Activated CD4-positive, alpha-beta T cell treated with anti-CD3 and anti-CD28 coated beads, Interleukin-2, amount 10 ng/mL, durations not matched to agents 24 days and 14 days (primary cell): ENCODE measurements around the gene RGPD8. TPM values are rescaled to one million over a fixed set of nuclear protein-coding genes. Genes with fewer than 3 reads are reported as not detected.

ENCODE experiments used
- DNase-seq: peaks from one replicate; pipeline ENCODE4 v3.0.0; 2022
- H3K27ac Mint-ChIP-seq: one replicate; pipeline ENCODE4 v1.8.0; 2022; ENCODE audit warnings: mild to moderate bottlenecking, mixed read lengths
- H3K27me3 Mint-ChIP-seq: one replicate; pipeline ENCODE4 v1.8.0; 2022; ENCODE audit warnings: mixed read lengths
- H3K36me3 Mint-ChIP-seq: one replicate; pipeline ENCODE4 v1.8.0; 2022; ENCODE audit warnings: low read depth, mild to moderate bottlenecking, mixed read lengths
- H3K4me1 Mint-ChIP-seq: one replicate; pipeline ENCODE4 v1.8.0; 2021; ENCODE audit warnings: mixed read lengths
- H3K4me3 Mint-ChIP-seq: one replicate; pipeline ENCODE4 v1.8.0; 2022; ENCODE audit warnings: mild to moderate bottlenecking, moderate library complexity, mixed read lengths
- H3K9me3 Mint-ChIP-seq: one replicate; pipeline ENCODE4 v1.8.0; 2021; ENCODE audit warnings: mixed read lengths
- intact Hi-C: fragments of 100-400 bp; cut with micrococcal nuclease; formaldehyde crosslinking; loops from one replicate; pipeline ENCODE4 v1.15.1; 2023
- total RNA-seq: library from RNA; stranded (reverse); gene quantifications from 2 replicates; pipeline ENCODE4 v1.2.3, GENCODE V29; 2022

The RGPD8 gene
- total RNA-seq, 1 donor from 2014 or later, result 15.6 TPM

GRCh38 chr2:112335600-112335999 lies 97.8 kb downstream of the RGPD8 start:
- no peaks in the 10 kb centered on the region for H3K27me3 Mint-ChIP-seq
- no peaks in the 10 kb centered on the region for H3K9me3 Mint-ChIP-seq
- no peak overlapping the region for H3K27ac Mint-ChIP-seq
- no peaks in the 10 kb centered on the region for H3K36me3 Mint-ChIP-seq
- H3K4me1 Mint-ChIP-seq, result no peaks in the 10 kb centered on the region
- no peak for DNase-seq
- no peak overlapping the region for H3K4me3 Mint-ChIP-seq
- intact Hi-C loops, result no loop called here

GRCh38 chr2:112332123-112332696 lies 101.2 kb downstream of the RGPD8 start:
- H3K4me3 Mint-ChIP-seq, result no peak overlapping the region
- no peak overlapping the region for H3K27ac Mint-ChIP-seq
- H3K4me1 Mint-ChIP-seq, result no peaks in the 10 kb centered on the region
- no peaks in the 10 kb centered on the region for H3K27me3 Mint-ChIP-seq
- intact Hi-C loops, result no loop called here
- no peak for DNase-seq
- peaks cover 8% of the 10 kb centered on the region for H3K36me3 Mint-ChIP-seq
- H3K9me3 Mint-ChIP-seq, result no peaks in the 10 kb centered on the region

- intact Hi-C loops, result no loop called here
- DNase-seq, result no peak
- H3K27me3 Mint-ChIP-seq, result no peaks in the 10 kb centered on the region
- H3K4me3 Mint-ChIP-seq, result no peak overlapping the region
- H3K27ac Mint-ChIP-seq, result no peak overlapping the region
- H3K9me3 Mint-ChIP-seq, result peaks cover 3% of the 10 kb centered on the region
- peaks cover 18% of the 10 kb centered on the region for H3K36me3 Mint-ChIP-seq
- H3K4me1 Mint-ChIP-seq, result no peaks in the 10 kb centered on the region
Measured at GRCh38 chr2:112322919-112323318, 110.5 kb downstream of the RGPD8 start.

GRCh38 chr2:112321375-112322320 lies 111.8 kb downstream of the RGPD8 start:
- peaks cover 7% of the 10 kb centered on the region for H3K36me3 Mint-ChIP-seq
- no peak overlapping the region for H3K27ac Mint-ChIP-seq
- no peaks in the 10 kb centered on the region for H3K27me3 Mint-ChIP-seq
- H3K4me3 Mint-ChIP-seq, result no peak overlapping the region
- DNase-seq, result no peak
- intact Hi-C loops, result no loop called here
- H3K4me1 Mint-ChIP-seq, result no peaks in the 10 kb centered on the region
- H3K9me3 Mint-ChIP-seq, result no peaks in the 10 kb centered on the region

Other genes with a start within 250 kb of the RGPD8 start
- 34.5 and 41.4 TPM in 2 replicates for gene ZC3H8, start 178.6 kb downstream of the RGPD8 start, total RNA-seq
- 4.9 and 6.2 TPM in 2 replicates for gene ZC3H6, start 158.0 kb downstream of the RGPD8 start, total RNA-seq
- 44.6 and 48.5 TPM in 2 replicates for gene TTL, start 48.5 kb upstream of the RGPD8 start, total RNA-seq
- 71.9 and 84.5 TPM in 2 replicates for gene POLR1B, start 108.8 kb upstream of the RGPD8 start, total RNA-seq
- 36.4 and 37.6 TPM in 2 replicates for gene CHCHD5, start 151.0 kb upstream of the RGPD8 start, total RNA-seq
- 180 and 182 TPM in 2 replicates for gene SLC20A1, start 212.3 kb upstream of the RGPD8 start, total RNA-seq